HepG2 (cell line): ENCODE data around the gene NPC1. TPM values are rescaled to one million over a fixed set of nuclear protein-coding genes. Genes with fewer than 3 reads are reported as not detected.

ENCODE experiments used
- ATF1 ChIP-seq: IDR thresholded peaks from 2 replicates; pipeline ENCODE4 v1.6.1; 2016; ENCODE audit warnings: mild to moderate bottlenecking, control low read depth
- CC2D1A ChIP-seq: sonication (generic); formaldehyde crosslinking; IDR thresholded peaks from 2 replicates; pipeline ENCODE4 v1.8.1; 2023; ENCODE audit warnings: mild to moderate bottlenecking, missing genetic modification reagents
- CREB1 ChIP-seq, 2 experiments: fragments of 450-650 bp in 1 of 2; IDR thresholded peaks; 2 replicates each; pipeline ENCODE4 v1.6.1; 2016 to 2017; ENCODE audit warnings: control low read depth in 1 of 2, mild to moderate bottlenecking in 1 of 2, missing compliant biosample characterization in 1 of 2, missing genetic modification characterization in 1 of 2
- DR1 ChIP-seq: sonication (generic); formaldehyde crosslinking; IDR thresholded peaks from 2 replicates; pipeline ENCODE4 v1.8.0; 2021; ENCODE audit warnings: mild to moderate bottlenecking, missing genetic modification reagents, inconsistent platforms
- ETV6 ChIP-seq: sonication (generic); formaldehyde crosslinking; conservative IDR thresholded peaks from 2 replicates; pipeline ENCODE4 v1.4.0; 2020; ENCODE audit warnings: missing genetic modification reagents
- FIP1L1 ChIP-seq: fragments of 200-400 bp; formaldehyde crosslinking; IDR thresholded peaks from 2 replicates; pipeline ENCODE4 v1.6.1; 2018; ENCODE audit warnings: low read depth, mild to moderate bottlenecking, low read length, moderate library complexity, borderline replicate concordance; ENCODE audit not compliant: insufficient read depth
- GATA4 ChIP-seq: sonication (generic); IDR thresholded peaks from 2 replicates; pipeline ENCODE4 v1.6.1; 2016; ENCODE audit warnings: antibody characterized with exemption, low read depth, borderline replicate concordance
- GPBP1L1 ChIP-seq: sonication (generic); formaldehyde crosslinking; IDR thresholded peaks from 2 replicates; pipeline ENCODE4 v1.5.0; 2020; ENCODE audit warnings: mild to moderate bottlenecking, missing genetic modification reagents
- MATR3 ChIP-seq: sonication (generic); formaldehyde crosslinking; IDR thresholded peaks from 2 replicates; pipeline ENCODE4 v1.4.0; 2020; ENCODE audit warnings: missing genetic modification reagents
- NCOA1 ChIP-seq: sonication (generic); formaldehyde crosslinking; IDR thresholded peaks from 2 replicates; pipeline ENCODE4 v1.9.0; 2021; ENCODE audit warnings: missing genetic modification reagents
- PHF5A ChIP-seq: IDR thresholded peaks from one replicate; pipeline ENCODE4 v1.6.1; 2018; ENCODE audit warnings: low read depth, missing genetic modification reagents; ENCODE audit not compliant: unreplicated experiment
- RELA ChIP-seq: sonication (generic); formaldehyde crosslinking; IDR thresholded peaks from 2 replicates; pipeline ENCODE4 v1.4.0; 2020; ENCODE audit warnings: missing genetic modification reagents
- RFXAP ChIP-seq: sonication (generic); formaldehyde crosslinking; IDR thresholded peaks from 2 replicates; pipeline ENCODE4 v1.4.0; 2020; ENCODE audit warnings: missing genetic modification reagents, borderline replicate concordance
- SNAPC2 ChIP-seq: sonication (generic); formaldehyde crosslinking; IDR thresholded peaks from 2 replicates; pipeline ENCODE4 v1.8.1; 2022; ENCODE audit warnings: mild to moderate bottlenecking, missing genetic modification reagents
- SP2 ChIP-seq: sonication (generic); formaldehyde crosslinking; IDR thresholded peaks from 2 replicates; pipeline ENCODE4 v1.5.1; 2020; ENCODE audit warnings: mild to moderate bottlenecking, missing genetic modification reagents
- THAP11 ChIP-seq: IDR thresholded peaks from 2 replicates; pipeline ENCODE4 v1.6.1; 2016; ENCODE audit warnings: missing biosample characterization, missing genetic modification reagents
- ZNF160 ChIP-seq: sonication (generic); formaldehyde crosslinking; IDR thresholded peaks from 2 replicates; pipeline ENCODE4 v1.8.0; 2022; ENCODE audit warnings: mild to moderate bottlenecking, inconsistent platforms, missing genetic modification reagents
- polyA plus RNA-seq, 8 experiments: library from polyadenylated mRNA; depleted of rRNA in 3 of 8; stranded (reverse) in 7 of 8; unstranded in 1 of 8; fragments of >200 nt; fragmentation: Illumina TruSeq in 4 of 8; extraction: Trizol in 4 of 8; gene quantifications; 2 replicates each; pipeline versions ENCODE4 v1.2.1 to v1.2.3, GENCODE V29; 2011 to 2016; ENCODE audit warnings: low read depth in 4 of 8, missing spikeins in 1 of 8, mixed read lengths in 1 of 8; ENCODE audit not compliant: insufficient read depth in 1 of 8
- total RNA-seq, 5 experiments: library from RNA; depleted of rRNA; stranded (reverse); fragments of >200 nt; fragmentation: Illumina TruSeq; extraction: Trizol; gene quantifications; 2 replicates each; pipeline ENCODE4 v1.2.3, GENCODE V29; 2016; ENCODE audit warnings: low read depth in 1 of 5
- TF ChIP-seq, protein P1 (sequence below): sonication (generic); formaldehyde crosslinking; IDR thresholded peaks from 2 replicates; pipeline ENCODE4 v1.4.0; 2020; ENCODE audit warnings: missing genetic modification reagents, mild to moderate bottlenecking, borderline replicate concordance
- TF ChIP-seq, protein P2 (sequence below): sonication (generic); formaldehyde crosslinking; IDR thresholded peaks from 2 replicates; pipeline ENCODE4 v1.8.1; 2023; ENCODE audit warnings: missing genetic modification reagents, inconsistent platforms, borderline replicate concordance
- TF ChIP-seq, protein P3 (sequence below): IDR thresholded peaks from 2 replicates; pipeline ENCODE4 v1.6.1; 2016; ENCODE audit warnings: low read depth
- TF ChIP-seq, protein P4 (sequence below): sonication (generic); formaldehyde crosslinking; IDR thresholded peaks from 2 replicates; pipeline ENCODE4 v1.8.0; 2022; ENCODE audit warnings: mild to moderate bottlenecking, missing genetic modification reagents; ENCODE audit not compliant: insufficient replicate concordance

Gene NPC1
- total and polyA plus RNA-seq, 2 of the 13 experiments (the other 11 are each of a cell fraction or from before 2014, with no cell fraction given): 46.5 to 114 TPM

GRCh38 chr18:23629444-23629946 is 43.2 kb upstream of the NPC1 start (continued):
- TF ChIP-seq, protein P1, sequence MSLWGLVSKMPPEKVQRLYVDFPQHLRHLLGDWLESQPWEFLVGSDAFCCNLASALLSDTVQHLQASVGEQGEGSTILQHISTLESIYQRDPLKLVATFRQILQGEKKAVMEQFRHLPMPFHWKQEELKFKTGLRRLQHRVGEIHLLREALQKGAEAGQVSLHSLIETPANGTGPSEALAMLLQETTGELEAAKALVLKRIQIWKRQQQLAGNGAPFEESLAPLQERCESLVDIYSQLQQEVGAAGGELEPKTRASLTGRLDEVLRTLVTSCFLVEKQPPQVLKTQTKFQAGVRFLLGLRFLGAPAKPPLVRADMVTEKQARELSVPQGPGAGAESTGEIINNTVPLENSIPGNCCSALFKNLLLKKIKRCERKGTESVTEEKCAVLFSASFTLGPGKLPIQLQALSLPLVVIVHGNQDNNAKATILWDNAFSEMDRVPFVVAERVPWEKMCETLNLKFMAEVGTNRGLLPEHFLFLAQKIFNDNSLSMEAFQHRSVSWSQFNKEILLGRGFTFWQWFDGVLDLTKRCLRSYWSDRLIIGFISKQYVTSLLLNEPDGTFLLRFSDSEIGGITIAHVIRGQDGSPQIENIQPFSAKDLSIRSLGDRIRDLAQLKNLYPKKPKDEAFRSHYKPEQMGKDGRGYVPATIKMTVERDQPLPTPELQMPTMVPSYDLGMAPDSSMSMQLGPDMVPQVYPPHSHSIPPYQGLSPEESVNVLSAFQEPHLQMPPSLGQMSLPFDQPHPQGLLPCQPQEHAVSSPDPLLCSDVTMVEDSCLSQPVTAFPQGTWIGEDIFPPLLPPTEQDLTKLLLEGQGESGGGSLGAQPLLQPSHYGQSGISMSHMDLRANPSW (CRISPR knock-in tag): no peak
- TF ChIP-seq FIP1L1 (no peak), MATR3 (no peak), NCOA1 (CRISPR knock-in tag) (no peak), CC2D1A (CRISPR knock-in tag) (no peak), SNAPC2 (CRISPR knock-in tag) (no peak), CREB1 (IDR thresholded peaks at IDR 0.05) (no peak), CREB1 (CRISPR knock-in tag; IDR thresholded peaks at IDR 0.05) (peak; percentile 74), GPBP1L1 (no peak), RELA (no peak), RFXAP (CRISPR knock-in tag) (no peak), ZNF160 (CRISPR knock-in tag) (no peak), PHF5A (CRISPR knock-in tag) (no peak), ATF1 (CRISPR knock-in tag) (no peak), SP2 (CRISPR knock-in tag) (no peak), THAP11 (CRISPR knock-in tag) (peak; percentile 39; the same call in 1 of the 2 replicates), ETV6 (CRISPR knock-in tag) (no peak), GATA4 (peak; percentile 33; the same call in 1 of the 2 replicates), DR1 (CRISPR knock-in tag) (no peak)
- TF ChIP-seq, protein P2, sequence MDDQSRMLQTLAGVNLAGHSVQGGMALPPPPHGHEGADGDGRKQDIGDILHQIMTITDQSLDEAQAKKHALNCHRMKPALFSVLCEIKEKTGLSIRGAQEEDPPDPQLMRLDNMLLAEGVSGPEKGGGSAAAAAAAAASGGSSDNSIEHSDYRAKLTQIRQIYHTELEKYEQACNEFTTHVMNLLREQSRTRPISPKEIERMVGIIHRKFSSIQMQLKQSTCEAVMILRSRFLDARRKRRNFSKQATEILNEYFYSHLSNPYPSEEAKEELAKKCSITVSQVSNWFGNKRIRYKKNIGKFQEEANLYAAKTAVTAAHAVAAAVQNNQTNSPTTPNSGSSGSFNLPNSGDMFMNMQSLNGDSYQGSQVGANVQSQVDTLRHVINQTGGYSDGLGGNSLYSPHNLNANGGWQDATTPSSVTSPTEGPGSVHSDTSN (CRISPR knock-in tag): no peak
- TF ChIP-seq, protein P3, sequence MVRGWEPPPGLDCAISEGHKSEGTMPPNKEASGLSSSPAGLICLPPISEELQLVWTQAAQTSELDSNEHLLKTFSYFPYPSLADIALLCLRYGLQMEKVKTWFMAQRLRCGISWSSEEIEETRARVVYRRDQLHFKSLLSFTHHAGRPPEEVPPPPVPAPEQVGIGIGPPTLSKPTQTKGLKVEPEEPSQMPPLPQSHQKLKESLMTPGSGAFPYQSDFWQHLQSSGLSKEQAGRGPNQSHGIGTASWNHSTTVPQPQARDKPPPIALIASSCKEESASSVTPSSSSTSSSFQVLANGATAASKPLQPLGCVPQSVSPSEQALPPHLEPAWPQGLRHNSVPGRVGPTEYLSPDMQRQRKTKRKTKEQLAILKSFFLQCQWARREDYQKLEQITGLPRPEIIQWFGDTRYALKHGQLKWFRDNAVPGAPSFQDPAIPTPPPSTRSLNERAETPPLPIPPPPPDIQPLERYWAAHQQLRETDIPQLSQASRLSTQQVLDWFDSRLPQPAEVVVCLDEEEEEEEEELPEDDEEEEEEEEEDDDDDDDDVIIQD (CRISPR knock-in tag): peak; percentile 22; the same call in 1 of the 2 replicates
- TF ChIP-seq, protein P4, sequence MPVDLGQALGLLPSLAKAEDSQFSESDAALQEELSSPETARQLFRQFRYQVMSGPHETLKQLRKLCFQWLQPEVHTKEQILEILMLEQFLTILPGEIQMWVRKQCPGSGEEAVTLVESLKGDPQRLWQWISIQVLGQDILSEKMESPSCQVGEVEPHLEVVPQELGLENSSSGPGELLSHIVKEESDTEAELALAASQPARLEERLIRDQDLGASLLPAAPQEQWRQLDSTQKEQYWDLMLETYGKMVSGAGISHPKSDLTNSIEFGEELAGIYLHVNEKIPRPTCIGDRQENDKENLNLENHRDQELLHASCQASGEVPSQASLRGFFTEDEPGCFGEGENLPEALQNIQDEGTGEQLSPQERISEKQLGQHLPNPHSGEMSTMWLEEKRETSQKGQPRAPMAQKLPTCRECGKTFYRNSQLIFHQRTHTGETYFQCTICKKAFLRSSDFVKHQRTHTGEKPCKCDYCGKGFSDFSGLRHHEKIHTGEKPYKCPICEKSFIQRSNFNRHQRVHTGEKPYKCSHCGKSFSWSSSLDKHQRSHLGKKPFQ (CRISPR knock-in tag): no peak
